RCC 7860 (cell line): ENCODE measurements around the gene MEDAG.

ENCODE experiments used
- DNase-seq: peaks from one replicate; pipeline ENCODE4 v3.0.0-alpha.2; 2015; ENCODE audit warnings: low spot score
- FAIRE-seq: peaks from 2 replicates; lab custom pipeline; 2012; peaks lifted over from hg19 to GRCh38; lab: Jason Lieb, UNC

MEDAG gene

GRCh38 chr13:30872685-30873461 is 33.2 kb upstream of the MEDAG start:
- DNase-seq (peak; percentile 60), FAIRE-seq (peak; percentile 64)

DNA sequence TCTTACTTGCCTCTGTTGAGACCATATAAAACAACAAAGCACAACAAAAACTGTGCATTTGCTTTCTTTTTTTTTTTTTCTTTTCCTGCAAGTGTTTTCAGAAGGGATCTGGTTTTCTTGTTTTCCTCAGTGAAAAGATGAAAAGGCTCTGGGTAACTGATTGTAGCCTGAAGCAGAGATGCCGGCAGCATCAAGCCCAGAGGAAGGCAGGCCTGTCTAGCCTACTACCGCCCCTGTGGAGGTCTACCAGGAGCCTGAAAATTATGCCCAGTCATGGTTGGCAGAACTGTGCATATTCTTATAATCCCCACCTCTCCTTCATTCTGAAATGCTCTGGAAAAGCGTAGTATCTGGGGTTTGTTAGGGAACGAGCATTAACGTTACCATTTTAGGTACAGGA is 32.6 kb upstream of the MEDAG start:
- no peak for FAIRE-seq
- no peak for DNase-seq

DNA sequence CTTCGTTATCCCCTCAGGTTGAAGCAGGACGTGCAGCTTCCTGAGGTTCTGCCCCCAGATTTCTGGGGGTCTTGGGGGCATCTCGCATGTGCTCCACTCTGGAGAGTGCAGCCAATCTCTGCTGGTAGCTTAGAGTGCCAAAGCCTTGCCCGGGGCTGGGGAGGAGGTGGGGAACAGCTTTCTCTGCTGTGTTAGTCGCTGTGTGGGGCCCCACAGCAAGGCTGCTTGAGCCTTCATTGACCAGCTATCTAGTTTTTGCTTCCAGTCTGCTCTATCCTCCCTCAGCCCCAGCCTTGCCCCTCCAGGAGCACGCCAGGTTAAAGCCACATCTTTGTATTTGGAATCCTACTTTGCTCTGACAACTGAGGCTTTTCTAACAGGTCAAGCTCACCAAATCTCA is 32.0 kb upstream of the MEDAG start:
- FAIRE-seq, result no peak
- DNase-seq, result no peak

DNA sequence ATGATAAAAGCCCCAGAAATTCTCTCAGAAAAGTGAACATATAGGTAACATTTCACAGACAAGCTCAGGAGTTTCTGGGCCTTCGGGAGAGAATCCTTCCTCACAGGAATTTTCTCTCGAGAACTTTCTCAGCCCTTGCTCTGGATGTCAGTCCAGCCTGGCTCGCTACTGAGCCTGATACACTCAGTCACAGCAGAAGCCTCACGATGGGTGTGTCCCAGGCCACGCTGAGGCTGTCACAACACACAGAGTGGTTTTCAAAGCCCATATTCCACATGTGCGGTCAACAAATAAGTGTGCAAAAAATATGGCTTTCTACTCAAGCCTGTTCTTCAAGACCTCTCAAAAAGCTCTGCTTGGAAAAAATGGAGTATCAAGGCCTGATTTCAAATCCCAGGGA is 31.5 kb upstream of the MEDAG start:
- no peak for DNase-seq
- FAIRE-seq, result no peak

DNA sequence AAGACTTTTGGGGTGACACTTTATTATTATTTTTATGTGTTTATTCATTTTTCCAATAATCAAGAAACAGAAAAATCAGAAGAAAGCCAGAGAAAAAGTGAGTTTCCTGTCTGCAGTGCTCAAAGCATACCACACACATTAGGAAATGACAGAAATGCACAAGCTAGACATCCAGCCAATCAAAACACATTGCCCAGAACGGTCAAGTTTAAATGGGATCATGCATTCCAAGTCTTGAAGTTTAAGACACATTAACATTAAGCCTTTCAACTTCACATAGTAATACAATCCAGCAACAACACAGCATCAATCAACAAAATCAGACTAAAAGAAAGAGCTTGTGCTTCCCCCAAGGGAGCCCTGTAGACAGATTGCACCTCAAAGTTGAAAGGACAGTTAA is 28.7 kb upstream of the MEDAG start:
- DNase-seq, result no peak
- FAIRE-seq, result no peak

DNA sequence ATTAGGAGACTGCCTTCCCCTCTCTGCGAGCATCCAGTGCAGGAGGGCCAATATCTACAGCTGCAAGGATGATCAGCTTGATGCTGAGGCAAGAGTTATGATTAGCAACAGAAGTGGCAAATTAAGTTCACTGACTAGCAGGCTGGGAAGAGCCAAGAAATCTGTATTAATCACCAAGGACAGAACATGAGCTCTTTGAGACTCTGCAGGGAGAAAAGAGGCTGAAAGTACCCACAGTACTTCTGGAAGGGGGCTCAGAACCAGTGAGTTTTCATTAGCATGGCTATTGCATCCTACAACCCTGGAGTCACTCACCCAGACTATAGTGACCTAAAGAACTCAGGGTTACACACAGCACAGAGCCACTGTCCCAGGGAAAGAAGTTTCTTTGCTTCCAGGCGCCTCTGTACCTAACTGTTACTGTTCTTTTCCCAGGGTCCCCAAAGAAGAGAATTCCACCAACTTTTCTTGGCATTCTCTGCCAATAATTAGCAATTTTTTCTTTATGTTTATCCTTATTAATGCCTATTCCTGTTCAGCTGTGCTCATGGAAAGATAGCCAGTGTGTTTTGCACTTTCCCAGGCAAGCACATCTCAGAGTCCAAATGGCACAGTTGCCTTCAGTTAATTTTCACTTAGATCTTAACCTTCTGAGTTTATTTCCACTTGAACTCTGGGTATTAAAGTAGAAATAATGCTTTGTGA is 25.8 kb upstream of the MEDAG start:
- no peak for FAIRE-seq
- no peak for DNase-seq

- DNase-seq, result peak; percentile 67
- peak; percentile 90 for FAIRE-seq
Observed at GRCh38 chr13:30880856-30881155, 25.3 kb upstream of the MEDAG start.

- no peak for DNase-seq
- FAIRE-seq, result no peak
Observed at GRCh38 chr13:30881191-30881651, 24.9 kb upstream of the MEDAG start.

DNA sequence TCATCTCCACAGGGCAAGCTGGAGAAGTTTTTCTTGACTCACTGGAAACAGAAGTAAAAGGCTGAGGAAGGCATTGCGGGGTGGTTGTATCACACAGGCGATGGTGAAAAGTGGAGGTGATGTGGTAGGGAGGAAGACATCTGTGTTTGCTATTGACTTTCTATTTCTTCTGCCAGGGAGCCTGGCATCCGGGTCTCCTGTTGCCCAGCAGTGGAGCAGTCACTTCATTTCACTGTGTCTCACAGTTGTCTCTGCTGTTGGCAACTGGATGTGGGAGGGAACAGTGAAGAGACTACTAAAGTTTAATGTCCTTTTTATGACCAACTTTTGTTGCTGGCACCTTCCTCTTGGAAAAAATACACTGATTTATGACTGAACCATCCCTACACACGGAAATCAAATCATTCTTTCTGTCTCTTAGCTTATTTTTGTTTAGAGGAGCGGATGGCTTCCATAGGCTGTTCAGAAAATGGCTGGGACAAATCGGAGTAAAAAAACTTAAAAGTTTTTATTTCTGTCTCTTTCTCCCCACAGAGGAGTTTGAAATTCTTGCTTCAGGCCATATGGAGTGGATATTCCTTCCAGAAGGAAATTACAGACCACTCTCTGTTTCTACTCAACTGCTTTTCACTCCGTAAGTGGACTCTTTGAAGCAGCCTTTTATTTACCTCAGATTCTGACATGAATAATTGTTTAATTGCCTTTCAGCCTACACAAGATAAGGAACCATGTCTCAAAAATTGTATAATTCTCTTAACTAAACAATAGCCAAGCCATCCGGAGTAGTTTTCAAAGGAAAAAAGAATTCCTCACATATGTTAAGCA is 23.8 kb upstream of the MEDAG start:
- no peak for FAIRE-seq
- DNase-seq, result no peak

DNA sequence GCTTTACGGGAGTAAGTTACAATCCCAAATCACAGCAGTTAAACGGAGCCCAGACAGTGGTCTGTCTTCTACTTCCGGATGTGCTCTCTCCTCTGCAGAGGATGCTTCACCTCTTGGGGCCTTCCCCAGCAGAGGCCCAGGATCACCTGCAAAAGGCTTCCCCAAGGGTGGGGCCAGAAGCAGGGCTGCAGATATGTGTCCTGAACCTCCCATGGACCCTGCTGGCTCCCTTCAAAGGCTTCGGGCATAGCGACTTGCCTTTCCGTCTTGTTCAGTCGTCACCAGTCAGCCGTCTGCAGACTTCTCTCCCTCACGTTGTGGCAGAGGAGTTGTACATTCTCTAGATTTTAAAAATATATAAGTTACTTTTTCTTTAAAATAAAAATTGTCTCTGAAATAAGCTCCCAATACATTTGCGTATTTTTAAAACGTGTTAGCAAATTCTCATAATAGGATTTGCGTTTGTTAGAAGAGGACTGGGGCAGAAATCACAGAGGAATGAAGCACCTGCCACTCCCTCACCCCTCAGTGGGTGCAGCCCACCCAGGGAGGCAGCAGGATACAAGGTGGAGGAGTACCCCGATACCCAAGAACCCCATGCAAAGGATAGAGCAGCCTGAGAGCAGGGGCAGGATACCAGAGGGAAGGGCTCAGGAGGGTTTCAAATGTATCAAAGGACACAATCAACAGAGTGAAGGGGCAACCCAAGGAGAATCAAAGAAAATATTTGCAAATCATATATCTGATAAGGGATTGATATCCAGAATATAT is 22.9 kb upstream of the MEDAG start:
- DNase-seq, result no peak

GRCh38 chr13:30884543-30884942 is 21.5 kb upstream of the MEDAG start:
- no peak for FAIRE-seq
- DNase-seq, result no peak

More for the DNA sequence above, 22.9 kb upstream of the MEDAG start:
- FAIRE-seq, result no peak

DNA sequence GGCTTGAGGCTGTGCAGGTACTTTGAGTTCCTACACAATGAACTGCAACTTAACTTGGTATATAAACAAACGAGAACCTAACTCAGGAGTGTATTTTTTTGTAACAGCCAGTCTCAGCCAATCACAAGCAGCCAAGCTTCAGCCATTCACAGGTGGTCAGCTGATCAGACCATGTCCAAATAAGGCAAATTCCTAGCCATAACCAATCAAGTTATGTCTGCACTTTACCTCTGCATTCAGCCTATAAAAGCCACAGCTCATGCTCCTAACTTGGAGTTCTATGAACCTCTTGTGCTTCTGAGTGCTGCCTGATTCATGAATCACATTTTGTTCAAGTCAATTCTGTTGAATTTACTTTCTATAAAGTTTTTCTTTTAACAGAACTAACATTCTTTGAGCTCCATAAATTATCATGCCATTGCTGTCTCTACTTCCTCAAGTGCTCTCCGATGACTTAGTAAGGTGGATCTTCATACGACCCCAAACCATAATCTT is 16.8 kb upstream of the MEDAG start:
- no peak for FAIRE-seq

DNA sequence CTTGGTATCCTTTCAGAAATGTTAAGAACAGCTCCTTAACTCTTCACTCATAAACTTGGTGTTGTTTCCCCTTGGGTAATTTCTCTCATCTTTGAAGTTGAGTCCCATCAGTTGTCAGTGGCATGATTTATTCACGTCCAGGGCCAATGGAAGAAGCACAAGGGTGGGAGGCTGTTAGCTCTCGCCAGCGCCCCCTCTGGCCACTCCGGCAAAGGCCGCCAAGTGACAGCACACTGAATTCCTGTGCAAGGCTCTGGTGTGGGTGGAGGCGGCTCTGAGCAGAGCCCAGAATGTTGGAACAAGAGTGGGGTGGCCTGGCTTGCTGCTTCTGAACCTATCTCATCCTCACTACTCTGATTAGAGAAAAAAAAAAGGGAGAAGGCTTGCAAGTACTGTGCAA is 13.1 kb upstream of the MEDAG start:
- FAIRE-seq, result no peak
- no peak for DNase-seq

More for the DNA sequence above, 16.8 kb upstream of the MEDAG start:
- DNase-seq, result no peak

- FAIRE-seq (no peak), DNase-seq (no peak)
Observed at GRCh38 chr13:30895773-30896172, 10.3 kb upstream of the MEDAG start.

- DNase-seq (no peak), FAIRE-seq (no peak)
Observed at GRCh38 chr13:30898070-30898469, 8.0 kb upstream of the MEDAG start.

DNA sequence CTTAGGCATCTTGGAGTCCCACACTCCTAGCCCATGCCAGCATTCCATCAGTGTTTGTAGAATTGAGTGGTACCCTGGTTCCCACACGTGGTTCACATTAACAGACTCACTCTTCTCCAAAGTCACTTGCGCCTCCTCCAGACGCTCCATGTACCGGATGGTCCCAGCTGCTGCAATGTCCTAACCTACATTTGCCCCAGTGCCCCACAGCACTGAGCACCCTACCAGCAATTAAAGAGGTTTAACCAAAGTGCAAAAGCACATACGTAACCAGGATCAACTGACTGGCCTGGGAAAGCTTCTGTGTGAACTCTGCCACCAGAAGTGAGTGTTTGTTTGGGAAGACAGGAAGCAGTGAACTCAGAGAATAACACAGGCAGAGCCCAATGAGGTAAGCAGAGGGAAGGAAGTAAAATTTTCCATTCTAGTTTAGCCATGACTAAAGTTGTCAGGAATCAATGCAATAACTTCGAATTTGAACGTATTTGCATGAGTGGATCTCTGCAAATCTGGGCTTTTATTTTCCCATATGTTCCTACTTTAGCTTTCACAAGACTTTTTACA is 7.3 kb upstream of the MEDAG start:
- FAIRE-seq, result no peak
- no peak for DNase-seq

- FAIRE-seq (no peak), DNase-seq (no peak)
Observed at GRCh38 chr13:30900436-30900835, 5.6 kb upstream of the MEDAG start.

GRCh38 chr13:30900952-30901749 is 4.9 kb upstream of the MEDAG start:
- no peak for DNase-seq
- FAIRE-seq, result no peak

GRCh38 chr13:30904043-30904442 is 2.0 kb upstream of the MEDAG start:
- no peak for FAIRE-seq
- no peak for DNase-seq
